Bronchial epithelial cell (primary cell): ENCODE results near the gene FOXN3. TPM values are rescaled to one million over a fixed set of nuclear protein-coding genes. Genes with fewer than 3 reads are reported as not detected.

ENCODE experiments used
- DNase-seq: peaks from one replicate; pipeline ENCODE4 v3.0.0-alpha.2; 2010; ENCODE audit warnings: low read depth
- FAIRE-seq: peaks from 2 replicates; lab custom pipeline; 2011; peaks lifted over from hg19 to GRCh38; lab: Jason Lieb, UNC
- H3K27me3 ChIP-seq: 2 replicates; pipeline ENCODE4 v1.5.1; 2011; ENCODE audit warnings: low read length; ENCODE audit not compliant: control insufficient read depth, insufficient read depth
- H3K36me3 ChIP-seq: 2 replicates; pipeline ENCODE4 v1.5.1; 2011; ENCODE audit warnings: low read length; ENCODE audit not compliant: control insufficient read depth, insufficient read depth
- H3K4me3 ChIP-seq: 2 replicates; pipeline ENCODE4 v1.5.1; 2011; ENCODE audit warnings: mild to moderate bottlenecking, low read depth, low read length, control low read depth
- total RNA-seq: library from RNA; depleted of rRNA; stranded (reverse); fragments of >200 nt; gene quantifications from 2 replicates; pipeline ENCODE4 v1.2.1, GENCODE V29; 2014
- TF ChIP-seq, protein P1 (sequence below): IDR thresholded peaks from 2 replicates; pipeline ENCODE4 v1.5.1; 2011; ENCODE audit warnings: mild to moderate bottlenecking, moderate library complexity, low read length, control low read depth, inconsistent platforms; ENCODE audit not compliant: insufficient read depth, severe bottlenecking

FOXN3 gene
- total RNA-seq, 1 donor from 2014 or later: 5.8 TPM

DNA sequence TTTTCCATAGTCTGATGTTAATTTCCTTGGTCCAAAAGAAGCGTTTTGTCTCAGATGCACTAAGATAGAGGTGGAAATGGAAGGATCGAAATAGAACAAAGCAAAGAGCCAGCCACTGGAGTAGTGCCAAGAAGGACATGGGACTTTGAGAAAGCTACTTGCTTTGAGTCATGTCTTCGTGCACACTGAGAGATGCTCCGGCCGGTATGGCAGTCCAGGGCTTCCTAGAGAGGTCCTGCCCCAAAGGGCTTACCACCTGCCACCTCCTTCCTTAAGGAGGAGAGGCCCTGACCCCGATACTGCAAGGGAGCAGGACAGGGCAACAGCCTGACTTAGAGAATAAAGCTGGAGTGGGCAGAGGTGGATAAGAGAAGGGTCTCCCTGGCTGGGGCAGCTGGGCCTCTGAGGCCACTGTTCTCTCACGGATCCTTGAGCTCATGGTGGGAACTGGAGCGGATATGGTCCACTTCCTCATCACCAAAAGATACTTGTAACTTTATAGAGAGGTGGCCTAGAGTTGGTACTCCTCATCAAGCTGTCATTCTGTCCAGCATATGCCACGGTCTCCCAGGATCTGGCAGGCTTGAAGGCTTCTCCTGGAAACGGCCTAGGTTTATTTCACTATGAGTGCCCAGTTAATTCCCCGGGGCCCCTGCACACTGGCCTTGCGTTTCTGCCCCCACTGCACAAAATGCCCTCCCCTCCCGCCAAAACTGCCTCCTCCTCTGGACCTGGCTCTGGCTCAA, 57.4 kb downstream of the FOXN3 start:
- Histone ChIP-seq H3K4me3 (no peak overlapping the region), H3K27me3 (no peaks in the 10 kb centered on the region), H3K36me3 (no peaks in the 10 kb centered on the region)
- FAIRE-seq (no peak), DNase-seq (no peak)
- TF ChIP-seq, protein P1, sequence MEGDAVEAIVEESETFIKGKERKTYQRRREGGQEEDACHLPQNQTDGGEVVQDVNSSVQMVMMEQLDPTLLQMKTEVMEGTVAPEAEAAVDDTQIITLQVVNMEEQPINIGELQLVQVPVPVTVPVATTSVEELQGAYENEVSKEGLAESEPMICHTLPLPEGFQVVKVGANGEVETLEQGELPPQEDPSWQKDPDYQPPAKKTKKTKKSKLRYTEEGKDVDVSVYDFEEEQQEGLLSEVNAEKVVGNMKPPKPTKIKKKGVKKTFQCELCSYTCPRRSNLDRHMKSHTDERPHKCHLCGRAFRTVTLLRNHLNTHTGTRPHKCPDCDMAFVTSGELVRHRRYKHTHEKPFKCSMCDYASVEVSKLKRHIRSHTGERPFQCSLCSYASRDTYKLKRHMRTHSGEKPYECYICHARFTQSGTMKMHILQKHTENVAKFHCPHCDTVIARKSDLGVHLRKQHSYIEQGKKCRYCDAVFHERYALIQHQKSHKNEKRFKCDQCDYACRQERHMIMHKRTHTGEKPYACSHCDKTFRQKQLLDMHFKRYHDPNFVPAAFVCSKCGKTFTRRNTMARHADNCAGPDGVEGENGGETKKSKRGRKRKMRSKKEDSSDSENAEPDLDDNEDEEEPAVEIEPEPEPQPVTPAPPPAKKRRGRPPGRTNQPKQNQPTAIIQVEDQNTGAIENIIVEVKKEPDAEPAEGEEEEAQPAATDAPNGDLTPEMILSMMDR: no peak

- Histone ChIP-seq H3K27me3 (no peaks in the 10 kb centered on the region), H3K36me3 (no peaks in the 10 kb centered on the region), H3K4me3 (no peak overlapping the region)
- FAIRE-seq (no peak), DNase-seq (no peak)
- TF ChIP-seq, protein P1: no peak
Observed at GRCh38 chr14:89357655-89358297, 59.3 kb downstream of the FOXN3 start.

GRCh38 chr14:89356927-89357326, 60.1 kb downstream of the FOXN3 start:
- Histone ChIP-seq H3K36me3 (no peaks in the 10 kb centered on the region), H3K27me3 (no peaks in the 10 kb centered on the region), H3K4me3 (no peak overlapping the region)
- DNase-seq (no peak), FAIRE-seq (no peak)
- TF ChIP-seq, protein P1: no peak

DNA sequence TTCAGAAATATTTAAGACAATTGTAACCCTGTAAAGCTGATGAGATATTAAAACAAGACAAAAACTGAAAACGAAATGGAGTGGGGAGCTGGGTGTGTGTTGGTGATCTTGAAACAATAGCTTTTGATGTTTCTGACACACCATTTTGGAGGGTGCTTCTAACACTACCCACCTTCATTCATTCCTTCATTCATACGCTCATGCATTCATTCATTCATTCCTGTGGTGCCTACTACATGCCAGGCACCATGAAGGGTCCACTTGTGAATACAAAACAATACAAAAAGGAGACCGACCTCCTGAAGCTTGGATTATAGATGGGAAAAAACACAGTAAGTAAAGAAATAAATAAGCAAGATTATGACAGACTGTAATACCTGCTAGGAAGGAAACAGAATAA, 60.5 kb downstream of the FOXN3 start:
- Histone ChIP-seq H3K4me3 (no peak overlapping the region), H3K36me3 (no peaks in the 10 kb centered on the region), H3K27me3 (no peaks in the 10 kb centered on the region)
- FAIRE-seq (no peak), DNase-seq (no peak)
- TF ChIP-seq, protein P1: no peak

GRCh38 chr14:89353766-89354113, 63.3 kb downstream of the FOXN3 start:
- no peaks in the 10 kb centered on the region for H3K27me3 ChIP-seq
- peaks cover 4% of the 10 kb centered on the region for H3K36me3 ChIP-seq
- FAIRE-seq (no peak), DNase-seq (no peak)
- TF ChIP-seq, protein P1: no peak
- H3K4me3 ChIP-seq: no peak overlapping the region
